Ureter (tissue), 1 donor: ENCODE results near the gene CBY1. TPM values are rescaled to one million over a fixed set of nuclear protein-coding genes. Genes with fewer than 3 reads are reported as not detected.
A peak's percentile ranks its signal among the peaks of the same experiment; 100 is the strongest.
"Not testable (repeated sequence)": the region's sequence is repeated elsewhere in the genome, so short reads cannot be mapped to it uniquely, and the experiment has no call there.

ENCODE experiments used
- DNase-seq: peaks from one replicate; pipeline ENCODE4 v3.0.0-alpha.2; 2020; ENCODE audit warnings: low spot score
- total RNA-seq: library from RNA; stranded (reverse); gene quantifications from one replicate; pipeline ENCODE4 v1.2.4, GENCODE V29; 2023
- donor health status: DM: yes; HTN: yes; CAD: no.

The CBY1 gene
- 47.0 TPM for total RNA-seq

DNA sequence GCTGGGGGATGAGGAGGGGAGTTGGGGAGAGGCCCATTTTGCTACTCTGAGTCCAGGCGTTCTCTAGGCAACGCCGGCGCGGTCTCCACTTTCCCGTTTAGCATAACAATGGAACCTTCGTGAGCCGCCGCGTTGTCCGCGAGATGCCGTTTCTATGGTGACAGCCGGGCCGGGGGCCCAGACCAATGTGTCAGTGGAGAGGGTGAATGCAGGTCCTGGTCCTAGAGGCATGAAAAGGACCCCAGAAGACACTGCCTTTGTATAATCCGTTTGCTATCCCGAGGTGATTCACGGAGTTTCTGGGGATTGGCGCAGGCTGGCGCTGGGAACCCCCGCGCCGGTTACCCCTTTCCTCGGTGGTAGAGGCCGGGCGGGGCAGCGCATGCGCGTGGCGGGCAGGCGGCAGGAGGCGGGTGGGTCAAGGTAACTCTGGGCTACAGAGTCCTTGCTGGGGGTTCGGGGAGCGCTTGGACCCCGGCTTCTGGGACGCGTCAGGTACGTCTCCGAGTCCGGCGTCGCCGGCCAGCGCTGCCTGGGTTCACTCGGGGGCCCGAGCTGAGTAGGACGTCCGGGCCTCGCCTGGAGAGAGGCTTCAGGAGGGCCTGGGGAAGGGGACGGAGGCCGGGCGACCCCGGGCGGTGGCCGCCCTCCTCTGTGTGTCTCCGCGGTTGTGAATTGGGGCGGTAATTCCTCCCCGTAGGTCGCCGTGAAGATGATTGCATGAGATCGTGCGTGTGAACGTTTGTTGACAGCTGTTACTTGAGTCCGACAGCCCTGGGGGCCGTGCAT is at the start of gene CBY1, which contains the start of gene FAM227A:
Gene CBY1 (plus strand): TSS at position 383 of the 789 bp plus-strand sequence. CDS start 11,417 bp downstream, outside the sequence.
Gene FAM227A (minus strand): TSS at position 137 of the 789 bp plus-strand sequence. CDS start 6,224 bp downstream, outside the sequence.
- peak; percentile 88 for DNase-seq

DNA sequence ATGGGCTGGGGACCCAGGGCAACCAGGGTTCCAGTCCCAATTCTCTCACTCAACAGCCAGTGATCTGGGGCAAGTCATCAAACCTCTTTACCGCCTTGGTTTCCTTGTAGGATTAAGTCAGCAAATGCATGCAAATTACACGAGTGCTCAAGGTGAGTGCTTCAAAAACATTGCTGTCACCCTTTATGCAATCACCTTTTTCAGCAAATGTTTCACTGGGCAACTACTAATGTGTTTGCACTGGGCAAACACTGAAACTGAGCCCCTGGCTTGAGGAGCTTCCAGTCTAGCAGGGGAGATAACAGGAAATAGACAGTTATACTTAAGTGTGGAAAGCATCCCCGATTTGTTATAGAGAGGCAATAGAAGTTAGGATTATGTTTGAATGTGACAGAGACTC is 48.8 kb upstream of the CBY1 start:
- no peak for DNase-seq

DNA sequence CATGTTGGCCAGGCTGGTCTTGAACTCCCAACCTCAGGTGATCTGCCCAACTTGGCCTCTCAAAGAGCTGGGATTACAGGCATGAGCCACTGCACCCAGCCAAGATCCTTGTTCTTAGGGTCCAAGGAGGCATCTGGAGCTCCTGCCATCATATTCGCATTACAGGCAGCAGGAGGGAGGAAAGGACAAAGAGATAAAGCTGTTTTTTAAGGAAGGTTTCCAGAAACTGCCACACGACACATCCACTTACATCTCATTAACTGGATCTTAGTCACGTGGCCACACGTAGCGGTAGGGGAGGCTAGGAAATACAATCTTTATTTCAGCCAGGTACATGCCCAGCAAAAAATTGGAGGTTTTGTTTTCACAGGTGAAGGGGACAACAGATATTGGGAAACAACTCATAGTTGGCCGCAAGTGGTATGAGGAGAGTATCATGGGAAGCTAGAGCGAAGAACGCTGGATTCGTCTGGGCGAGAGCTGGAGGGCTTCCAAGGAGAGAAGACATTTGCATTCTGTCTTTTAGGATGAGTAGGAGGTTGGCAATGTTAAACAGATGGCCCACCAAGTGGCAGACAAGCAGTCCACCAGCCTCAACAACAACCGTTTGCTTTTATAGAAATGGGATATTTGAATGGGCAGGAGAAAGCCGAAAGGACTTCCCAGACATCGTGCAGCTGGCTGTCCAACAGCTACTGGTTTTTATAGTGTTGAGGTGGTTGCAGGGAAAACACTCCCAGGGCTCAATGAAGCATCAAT is 47.3 kb upstream of the CBY1 start:
- no peak for DNase-seq

DNA sequence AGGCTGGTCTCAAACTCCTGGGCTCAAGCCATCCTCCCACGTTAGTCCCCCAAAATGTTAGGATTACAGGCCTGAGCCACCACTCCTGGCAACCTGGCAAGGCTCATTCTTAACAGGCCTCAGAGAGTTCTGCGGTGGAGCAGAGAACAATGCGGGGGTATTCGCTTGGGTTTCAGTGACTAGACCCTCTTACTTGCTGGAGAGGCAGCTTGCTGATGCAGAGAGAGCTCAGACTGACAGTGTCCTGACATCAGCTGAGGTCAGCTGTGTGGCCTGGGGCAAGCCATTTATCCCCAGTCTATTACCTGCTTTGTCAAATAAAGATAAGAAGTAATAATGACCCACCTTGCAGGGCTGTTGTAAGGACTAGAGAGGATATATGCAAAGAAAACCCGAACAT is 46.2 kb upstream of the CBY1 start:
- DNase-seq, result no peak

DNA sequence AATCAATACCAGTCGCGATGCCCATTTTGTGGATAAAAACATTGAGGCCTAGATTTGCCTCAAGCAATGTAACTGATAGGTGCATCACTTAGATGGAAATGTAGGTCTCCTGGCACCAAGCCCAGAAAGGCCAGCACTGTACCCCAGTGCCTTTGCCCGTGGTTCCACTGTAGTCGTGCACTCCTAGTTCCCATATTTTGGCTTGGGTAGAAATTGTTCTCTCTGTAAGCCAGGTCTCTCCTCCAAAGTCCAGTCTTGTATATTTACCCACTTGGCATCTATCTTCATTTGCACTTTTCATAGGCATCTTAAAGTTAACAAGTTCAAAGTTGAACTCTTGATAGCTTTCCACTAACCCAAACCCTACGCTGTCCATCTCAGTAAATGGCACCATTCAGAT is 44.9 kb upstream of the CBY1 start:
- no peak for DNase-seq

- DNase-seq, result no peak
Observed at GRCh38 chr22:38612217-38613006, 44.0 kb upstream of the CBY1 start.

GRCh38 chr22:38613588-38613987 is 42.9 kb upstream of the CBY1 start:
- DNase-seq, result no peak

DNA sequence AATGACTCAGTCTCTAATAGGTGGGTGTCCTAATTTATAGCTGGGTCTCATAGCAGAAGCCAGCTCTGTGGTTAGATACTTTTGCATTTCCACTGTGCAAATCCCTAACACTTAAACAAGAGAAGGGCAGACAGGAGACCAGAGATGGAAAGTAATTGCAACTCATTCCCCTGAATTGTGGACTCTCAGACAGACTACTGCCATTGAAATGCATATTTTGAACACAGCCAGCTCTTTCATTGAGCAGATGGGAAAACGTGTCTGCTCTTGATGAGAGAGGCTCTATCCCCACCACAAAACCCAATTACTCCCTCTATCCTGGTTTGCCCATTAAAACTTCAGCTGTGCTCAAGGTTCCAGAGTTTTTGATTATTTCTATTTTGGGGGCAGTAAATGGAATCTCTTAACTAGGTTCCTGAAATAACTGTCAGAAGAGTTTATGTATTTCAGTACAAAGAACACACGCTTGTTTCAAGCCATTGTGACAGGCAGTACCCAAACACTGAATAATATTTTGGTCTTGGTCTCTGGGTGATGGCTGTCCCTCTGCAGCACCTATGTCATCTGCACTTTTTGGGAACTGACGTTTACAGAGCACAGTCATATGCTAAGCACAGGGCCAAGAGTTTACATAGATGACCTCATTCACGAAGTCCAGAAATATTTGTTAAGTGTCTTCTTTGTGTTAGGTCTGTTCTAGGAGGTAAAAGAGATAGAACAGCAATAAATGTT is 41.9 kb upstream of the CBY1 start:
- no peak for DNase-seq

GRCh38 chr22:38615064-38615405 is 41.4 kb upstream of the CBY1 start:
- DNase-seq, result not testable (repeated sequence)

GRCh38 chr22:38618258-38618657 is 38.2 kb upstream of the CBY1 start:
- no peak for DNase-seq

DNA sequence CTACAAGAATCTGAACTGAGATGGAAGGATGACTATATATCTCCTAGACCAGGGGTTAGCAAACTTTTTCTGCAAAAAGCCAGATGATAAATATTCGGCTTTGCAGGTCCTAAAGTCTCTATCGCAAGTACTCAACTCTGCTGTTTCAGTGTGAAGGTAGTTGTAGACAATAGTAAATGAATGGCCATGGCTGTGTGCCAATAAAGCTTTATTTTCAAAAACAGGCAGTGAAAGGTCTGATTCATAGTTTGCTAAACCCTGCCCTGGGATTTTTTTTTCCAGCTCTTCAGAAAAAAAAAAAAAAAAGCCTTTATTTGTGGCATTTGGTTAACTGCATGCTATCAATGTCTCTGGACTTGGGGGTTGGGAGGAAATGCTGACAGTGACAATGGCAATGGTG is 37.8 kb upstream of the CBY1 start:
- DNase-seq, result no peak

DNA sequence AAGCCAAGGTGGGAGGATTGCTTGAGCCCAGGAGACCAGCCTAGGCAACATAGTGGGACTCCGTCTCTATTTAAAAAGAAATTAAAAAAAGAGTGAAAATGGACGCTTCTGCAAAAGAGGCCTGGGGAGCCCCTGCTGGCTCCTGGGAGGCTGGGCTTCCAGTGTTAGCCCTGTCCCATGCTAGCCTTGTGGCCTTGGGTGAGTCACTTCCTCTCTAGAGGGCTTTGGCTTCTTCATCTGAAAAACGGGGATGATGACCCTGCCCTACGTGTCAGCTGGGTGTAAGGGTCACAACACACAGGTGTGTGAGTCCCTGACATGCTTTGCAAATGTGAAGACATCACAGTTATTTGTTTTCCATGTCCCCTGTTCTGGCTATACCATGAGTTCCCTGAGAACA is 33.1 kb upstream of the CBY1 start:
- DNase-seq, result no peak

DNA sequence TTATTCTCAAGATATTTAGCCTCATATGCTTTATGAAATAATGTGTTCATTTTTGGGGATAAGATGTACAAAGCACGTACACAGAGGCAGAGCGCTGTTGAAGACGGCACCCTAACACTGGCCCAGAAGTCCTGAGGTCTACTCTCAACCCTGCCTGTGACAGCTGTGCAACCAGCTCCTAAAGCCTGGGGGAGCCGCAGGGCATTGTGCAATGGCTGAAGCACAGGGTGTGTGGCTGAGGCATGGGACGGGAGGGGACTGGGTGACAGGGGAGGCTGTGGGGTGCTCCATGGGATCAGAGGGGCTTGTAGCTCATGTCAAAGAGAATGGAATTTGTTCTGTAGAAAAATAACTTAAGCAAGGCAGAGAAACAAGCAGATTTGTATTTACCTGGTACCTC is 28.0 kb upstream of the CBY1 start:
- no peak for DNase-seq

DNA sequence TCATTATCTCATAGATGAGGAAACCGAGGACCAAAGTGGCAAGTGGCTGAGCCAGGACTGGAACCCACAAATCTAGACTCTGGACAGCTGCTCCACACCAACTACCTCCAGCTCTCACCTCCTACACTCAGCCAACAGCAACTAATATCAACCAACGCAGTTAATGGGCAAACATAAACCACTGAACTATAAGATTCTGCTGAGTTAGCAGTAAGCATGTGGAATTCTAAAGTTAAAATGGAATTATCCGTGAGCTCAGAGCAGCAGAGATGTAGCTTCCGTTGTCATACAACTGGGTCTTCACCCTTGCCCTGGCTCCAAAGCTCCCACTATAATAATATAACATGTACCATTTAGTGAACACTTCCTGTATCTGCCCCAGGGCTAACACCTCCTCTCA is 27.3 kb upstream of the CBY1 start:
- DNase-seq, result no peak

- DNase-seq, result no peak
Observed at GRCh38 chr22:38631724-38632123, 24.7 kb upstream of the CBY1 start.

DNA sequence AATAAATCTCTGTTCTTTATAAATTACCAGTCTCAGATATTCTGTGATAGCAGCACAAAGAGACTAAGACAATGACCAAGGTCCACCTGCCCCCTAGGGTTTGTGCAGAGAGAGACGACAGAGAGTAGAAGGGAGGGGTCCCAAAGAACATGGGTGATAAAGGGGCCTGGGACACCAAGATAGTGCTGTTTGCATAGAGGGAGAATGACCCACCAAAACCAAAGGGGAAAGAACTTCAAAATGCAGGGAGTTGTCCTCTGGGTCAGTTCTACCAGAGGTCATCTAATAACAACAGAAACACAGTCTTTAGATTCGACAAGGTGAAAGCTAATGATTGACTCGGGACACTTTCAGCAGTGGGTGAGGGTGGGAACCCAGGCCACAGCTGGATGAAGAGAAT is 23.9 kb upstream of the CBY1 start:
- DNase-seq, result no peak

- DNase-seq, result no peak
Observed at GRCh38 chr22:38638216-38638615, 18.2 kb upstream of the CBY1 start.

- DNase-seq, result no peak
Observed at GRCh38 chr22:38638728-38639127, 17.7 kb upstream of the CBY1 start.

DNA sequence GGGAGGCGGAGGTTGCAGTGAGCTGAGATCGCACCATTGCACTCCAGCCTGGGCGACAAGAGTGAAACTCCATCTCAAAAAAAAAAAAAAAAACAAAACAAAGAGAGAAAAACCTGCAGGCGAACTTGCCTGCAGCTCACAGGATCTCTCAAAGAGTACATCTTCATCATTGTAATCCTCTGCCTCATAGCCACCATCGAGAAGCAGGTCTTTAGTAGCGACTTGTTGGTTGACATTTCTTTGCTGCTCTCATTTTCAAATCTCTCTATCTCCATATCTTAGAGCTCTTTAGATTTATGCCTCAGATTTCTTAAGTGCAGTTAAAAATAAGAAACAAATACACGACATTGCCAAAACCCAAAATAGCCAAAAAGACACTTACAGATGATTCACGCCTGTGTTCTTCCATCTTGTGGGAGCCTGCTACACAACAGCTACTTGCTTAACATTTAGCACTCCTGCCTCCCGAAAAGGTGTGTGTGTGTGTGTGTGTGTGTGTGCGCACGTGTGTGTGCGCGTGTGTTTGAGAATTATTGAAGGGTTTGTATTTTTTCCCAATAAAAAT is 14.9 kb upstream of the CBY1 start:
- DNase-seq, result no peak

- DNase-seq, result not testable (repeated sequence)
Observed at GRCh38 chr22:38644245-38644644, 12.2 kb upstream of the CBY1 start.

DNA sequence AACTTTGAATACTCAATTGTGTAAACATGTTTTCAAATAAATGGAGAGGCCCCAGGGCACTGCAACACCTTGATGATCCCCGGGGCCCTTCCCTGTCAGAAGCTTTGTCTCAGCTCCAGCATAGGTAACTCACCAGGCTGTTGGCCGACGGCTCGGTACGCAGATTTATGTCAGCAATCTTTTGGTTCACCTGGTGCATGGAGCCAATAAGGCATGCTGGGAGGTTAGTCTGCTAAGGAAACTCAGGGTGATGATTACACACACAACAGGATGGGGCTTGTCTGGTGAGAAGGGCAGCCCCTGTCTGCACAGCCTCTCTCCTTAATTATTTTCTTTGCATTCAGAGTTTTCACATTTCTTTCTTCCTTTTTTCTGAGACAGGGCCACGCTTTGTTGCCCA is 11.0 kb upstream of the CBY1 start:
- DNase-seq, result peak; percentile 46
